Islet of Langerhans (tissue), 1 donor: ENCODE data around the gene ANGPT4.
"Not testable (repeated sequence)": the region's sequence is repeated elsewhere in the genome, so short reads cannot be mapped to it uniquely, and the experiment has no call there.

ENCODE experiments used
- FAIRE-seq: peaks from one replicate; lab custom pipeline; 2011; peaks lifted over from hg19 to GRCh38; lab: Jason Lieb, UNC

ANGPT4 gene

DNA sequence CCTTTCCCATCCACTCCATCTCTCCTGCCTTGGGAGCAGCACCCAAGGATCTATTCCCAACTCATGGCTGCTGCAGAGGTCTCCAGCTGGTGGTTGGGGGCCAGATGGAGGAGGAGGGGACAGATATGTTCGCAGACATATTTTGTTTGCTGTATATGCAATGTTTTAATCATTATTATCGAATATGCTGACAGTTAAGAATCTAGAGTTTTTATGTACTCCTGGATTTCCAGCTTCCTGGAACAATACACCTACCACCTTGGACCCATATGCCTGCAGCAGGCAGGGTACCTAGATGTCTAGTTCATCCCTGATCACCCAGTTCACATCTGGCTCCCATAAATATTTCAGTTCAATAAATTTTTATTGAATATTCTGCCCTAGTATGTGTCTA, 73.6 kb downstream of the ANGPT4 start:
- FAIRE-seq, result no peak

GRCh38 chr20:841568-842546, 74.3 kb downstream of the ANGPT4 start:
- no peak for FAIRE-seq

DNA sequence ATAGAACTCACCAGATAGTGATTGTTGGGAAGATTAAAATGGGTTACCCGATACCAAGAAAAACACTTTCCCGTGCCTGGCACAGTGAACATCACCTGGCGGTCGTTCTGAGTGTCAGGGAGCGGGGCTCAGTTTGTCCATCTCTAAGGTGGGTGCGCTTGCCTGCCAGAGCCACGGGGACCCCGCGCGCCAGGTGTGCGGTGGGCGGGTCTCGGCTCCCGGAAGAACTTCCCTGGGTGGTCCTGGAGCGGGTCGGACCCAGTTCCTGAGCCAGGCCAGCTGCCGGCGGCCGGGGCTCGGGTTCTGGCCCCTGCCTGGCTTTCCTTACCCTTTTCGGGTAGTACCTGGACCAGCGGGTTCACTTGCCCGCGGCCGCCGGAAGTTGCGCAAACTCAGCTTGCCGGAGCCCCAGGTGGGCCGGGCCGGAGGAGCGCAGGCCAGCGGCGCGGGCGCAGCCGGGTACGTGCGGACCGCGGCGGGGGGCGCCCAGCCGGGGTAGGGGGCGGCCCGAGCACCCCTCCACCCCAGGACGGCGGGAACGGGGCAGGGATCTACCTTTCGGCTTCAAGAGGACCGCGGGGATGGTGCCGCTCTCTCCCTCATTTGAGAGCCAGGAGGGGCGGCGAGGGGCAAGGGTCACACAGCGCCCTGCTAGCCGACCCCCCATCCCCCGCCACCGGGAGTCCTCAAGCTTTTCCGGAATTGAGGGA, 75.1 kb downstream of the ANGPT4 start:
- no peak for FAIRE-seq

- FAIRE-seq, result no peak
These were observed 75.7 kb downstream of the ANGPT4 start for GRCh38 chr20:840503-840857.

- FAIRE-seq, result no peak
These were observed 76.5 kb downstream of the ANGPT4 start for GRCh38 chr20:839626-840025.

GRCh38 chr20:839015-839414, 77.1 kb downstream of the ANGPT4 start:
- FAIRE-seq, result no peak

GRCh38 chr20:836190-836589, 79.9 kb downstream of the ANGPT4 start:
- no peak for FAIRE-seq

GRCh38 chr20:835608-836045, 80.5 kb downstream of the ANGPT4 start:
- no peak for FAIRE-seq

GRCh38 chr20:834151-834746, 81.9 kb downstream of the ANGPT4 start:
- FAIRE-seq, result no peak

DNA sequence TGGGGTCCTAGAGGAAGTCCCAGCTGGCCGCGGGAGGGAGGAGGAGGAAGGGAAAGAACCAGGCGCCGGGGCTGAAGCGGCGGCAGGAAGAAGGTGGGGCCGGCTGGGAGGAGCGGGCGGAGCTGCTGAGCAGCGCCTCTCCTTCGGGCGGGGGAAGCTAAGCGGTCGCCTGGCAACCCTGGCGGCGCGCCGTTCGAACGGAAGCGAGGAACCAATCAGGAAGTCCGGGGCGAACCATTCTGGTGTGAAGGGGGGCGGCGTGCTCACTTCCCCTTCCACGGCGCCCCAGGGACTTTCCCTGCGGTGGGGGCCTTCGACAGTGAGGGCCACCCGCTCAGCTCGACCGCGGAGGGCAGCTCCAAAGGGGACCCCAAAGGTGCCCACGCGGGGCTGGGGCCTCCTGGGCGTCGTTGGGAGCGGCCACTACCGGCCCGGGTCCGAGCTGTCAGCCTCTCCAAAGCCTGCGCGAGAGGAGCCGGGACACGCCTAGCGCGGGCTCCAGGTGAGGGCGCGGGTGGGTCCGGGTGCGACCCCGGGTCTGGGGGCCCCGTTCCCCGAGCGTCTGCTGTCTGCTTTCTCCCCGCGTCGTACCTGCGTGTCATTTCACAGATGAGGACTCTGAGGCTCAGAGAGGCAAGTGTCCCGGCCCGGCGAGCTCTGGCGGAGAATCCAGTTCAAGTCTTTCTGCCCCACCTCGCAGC, 82.5 kb downstream of the ANGPT4 start, which contains the start of gene FAM110A:
TSS of gene FAM110A (plus strand) at position 266 of the 701 bp plus-strand sequence. CDS start 11,090 bp downstream, outside the sequence.
- FAIRE-seq, result no peak

- FAIRE-seq, result no peak
These were observed 83.0 kb downstream of the ANGPT4 start for GRCh38 chr20:833121-833449.

GRCh38 chr20:831956-832355, 84.2 kb downstream of the ANGPT4 start:
- no peak for FAIRE-seq

GRCh38 chr20:831251-831650, 84.9 kb downstream of the ANGPT4 start:
- no peak for FAIRE-seq

GRCh38 chr20:830011-830521, 86.1 kb downstream of the ANGPT4 start:
- no peak for FAIRE-seq

DNA sequence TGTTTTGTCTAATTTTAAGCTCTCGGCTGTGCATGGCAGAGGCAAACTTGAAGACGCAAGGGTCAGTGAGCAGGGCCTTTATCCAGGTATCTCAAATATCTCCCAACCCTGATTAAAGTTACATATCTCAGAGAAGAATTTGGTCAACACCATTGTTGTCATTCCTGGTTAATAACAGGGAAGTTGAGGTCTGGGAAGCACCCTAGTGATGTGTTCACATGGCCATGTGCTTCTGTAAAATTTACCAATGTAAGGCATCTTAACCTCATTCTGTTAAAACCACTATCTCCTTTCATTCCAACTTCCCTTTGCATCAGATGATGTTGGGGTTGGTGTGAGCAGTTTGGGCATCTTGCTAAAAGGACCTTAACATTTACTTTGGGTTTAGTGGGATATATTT, 86.6 kb downstream of the ANGPT4 start:
- FAIRE-seq, result no peak

DNA sequence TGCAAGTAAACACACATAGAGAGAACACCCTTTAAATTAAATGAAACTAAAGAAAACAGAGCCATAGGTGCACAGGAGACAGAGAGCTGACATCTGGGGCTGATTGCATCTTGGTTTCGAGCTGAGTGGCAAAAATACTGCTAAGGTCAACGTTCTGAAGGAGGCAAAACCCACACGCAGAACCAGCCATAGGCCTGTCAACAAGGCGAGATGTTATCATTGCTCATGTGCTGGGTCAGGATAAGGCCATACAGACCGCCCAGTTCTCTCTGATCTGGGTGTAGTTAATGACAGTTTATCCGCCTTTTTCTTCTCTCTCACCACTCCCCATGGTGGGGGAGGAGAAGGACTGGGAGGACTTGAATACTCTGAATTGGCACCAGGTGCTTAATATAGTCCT, 87.1 kb downstream of the ANGPT4 start:
- no peak for FAIRE-seq

- not testable (repeated sequence) for FAIRE-seq
These were observed 88.2 kb downstream of the ANGPT4 start for GRCh38 chr20:827981-828380.

DNA sequence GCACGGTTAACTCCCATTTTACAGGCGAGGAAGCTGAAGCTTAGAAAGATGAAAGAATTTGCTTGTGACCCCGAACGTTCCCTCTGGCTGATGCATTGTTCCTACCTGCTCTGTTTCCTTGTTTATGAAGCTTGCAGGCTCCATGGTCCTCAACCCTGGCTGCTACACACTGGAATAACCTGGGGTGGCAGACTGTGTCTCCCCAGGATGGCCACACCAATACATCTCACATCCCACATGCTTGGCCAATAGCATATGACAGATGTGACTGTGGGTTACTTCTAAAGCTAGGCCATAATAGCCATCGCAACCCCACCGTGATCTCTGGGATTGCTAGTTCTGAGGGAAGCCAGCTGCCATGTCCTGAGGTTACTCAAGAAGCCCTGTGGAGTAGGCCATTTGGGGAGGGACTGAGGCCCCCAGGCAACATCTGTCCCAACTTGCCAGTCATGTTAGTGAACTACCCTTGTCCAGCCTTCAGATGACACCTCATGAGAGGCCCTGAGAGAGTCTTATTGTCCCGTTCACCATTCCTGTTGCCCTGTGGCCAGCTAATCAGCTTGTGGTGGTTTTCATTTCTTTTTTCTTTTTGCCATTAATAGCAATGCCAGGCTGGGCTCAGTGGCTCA, 89.3 kb downstream of the ANGPT4 start:
- FAIRE-seq, result no peak

DNA sequence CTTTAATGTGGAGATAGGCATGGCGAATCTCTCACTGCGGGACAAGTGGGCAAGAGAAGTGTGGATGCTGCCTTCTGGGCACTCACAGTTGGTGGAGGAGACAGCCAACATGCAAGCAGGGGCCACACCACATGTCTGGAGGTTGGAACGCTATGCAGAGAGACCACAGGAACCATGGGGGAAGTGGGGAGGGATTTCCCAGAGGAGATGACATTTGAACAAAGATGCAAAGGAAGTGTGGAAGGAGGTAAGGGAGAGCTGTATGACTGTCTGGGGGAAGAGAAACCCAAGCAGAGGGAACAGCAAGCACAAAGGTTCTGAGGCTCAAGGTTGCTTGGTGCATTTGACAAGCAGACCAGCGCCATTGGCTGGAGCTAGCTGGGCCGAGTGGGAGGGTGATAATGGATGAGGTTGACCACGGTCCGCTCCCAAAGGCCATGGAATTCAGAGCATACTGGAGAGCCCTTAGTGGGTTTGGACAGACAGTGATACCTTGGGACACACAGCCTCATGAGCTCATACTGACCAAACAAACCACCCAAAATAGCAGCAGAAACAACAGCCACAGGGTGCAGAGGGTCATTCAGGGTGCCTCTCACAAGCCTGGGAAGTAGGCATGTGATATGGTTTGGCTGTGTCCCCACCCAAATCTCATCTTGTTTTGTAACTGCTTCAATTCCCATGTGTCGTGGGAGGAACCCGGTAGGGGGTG, 90.3 kb downstream of the ANGPT4 start:
- FAIRE-seq, result no peak

DNA sequence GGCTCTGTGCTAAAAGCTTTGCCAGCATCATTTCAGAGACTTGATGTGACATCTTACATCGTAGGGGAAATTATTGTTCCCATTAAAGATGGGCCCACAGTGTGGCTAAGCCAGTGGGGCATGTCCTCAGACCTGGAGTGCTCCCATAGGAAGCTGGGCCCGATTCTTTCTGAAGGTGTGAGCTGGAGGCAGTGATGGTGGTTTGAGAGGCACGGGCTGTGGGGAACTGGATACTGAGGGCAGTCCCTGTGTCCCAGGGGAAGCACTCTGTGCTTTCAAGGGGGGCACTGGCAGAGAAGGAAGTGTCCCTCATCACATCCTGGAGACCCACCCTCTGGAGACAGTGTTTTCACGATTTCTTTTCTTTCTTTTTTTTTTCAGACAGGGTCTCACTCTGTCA, 91.2 kb downstream of the ANGPT4 start:
- FAIRE-seq, result no peak

DNA sequence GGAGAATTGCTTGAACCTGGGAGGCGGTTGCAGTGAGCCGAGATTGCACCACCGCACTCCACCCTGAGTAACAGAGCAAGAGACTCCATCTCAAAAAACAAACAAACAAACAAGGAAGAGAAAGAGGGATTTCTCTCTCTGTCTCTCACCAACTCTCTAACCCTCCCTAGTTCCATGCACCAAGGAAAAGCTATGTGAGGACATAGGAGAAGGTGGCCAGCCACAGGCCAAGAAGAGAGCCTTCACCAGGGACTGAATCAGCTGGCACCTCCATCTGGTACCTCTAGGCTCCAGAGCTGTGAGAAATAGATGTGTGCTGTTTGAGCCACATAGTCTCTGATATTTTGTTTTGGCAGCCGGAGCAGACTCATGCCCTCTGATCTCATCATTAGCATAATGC, 91.6 kb downstream of the ANGPT4 start:
- FAIRE-seq, result no peak
